Measurements from ENCODE around the gene LRRC52.
A peak's percentile ranks its signal among the peaks of the same experiment; 100 is the strongest.
"Not testable (repeated sequence)": the region's sequence is repeated elsewhere in the genome, so short reads cannot be mapped to it uniquely, and the experiment has no call there.

LRRC52 gene

DNA sequence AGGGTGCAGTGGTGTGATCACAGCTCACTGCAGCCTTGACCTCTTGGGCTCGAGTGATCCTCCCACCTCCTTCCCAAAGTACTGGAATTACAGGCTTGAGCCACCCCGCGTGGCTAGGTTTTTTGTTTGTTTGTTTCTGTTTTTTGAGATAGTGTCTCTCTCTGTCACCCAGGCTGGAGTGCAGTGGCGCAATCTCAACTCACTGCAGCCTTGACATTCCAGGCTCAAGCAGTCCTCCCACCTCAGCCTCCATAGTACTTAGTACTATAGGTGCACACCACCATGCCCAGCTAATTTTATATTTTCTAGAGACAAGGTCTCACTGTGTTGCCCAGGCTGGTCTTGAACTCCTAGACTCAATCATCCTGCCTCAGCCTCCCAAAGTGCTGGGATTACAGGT, 47.6 kb downstream of the LRRC52 start:
- DNase-seq: not testable (repeated sequence)

DNA sequence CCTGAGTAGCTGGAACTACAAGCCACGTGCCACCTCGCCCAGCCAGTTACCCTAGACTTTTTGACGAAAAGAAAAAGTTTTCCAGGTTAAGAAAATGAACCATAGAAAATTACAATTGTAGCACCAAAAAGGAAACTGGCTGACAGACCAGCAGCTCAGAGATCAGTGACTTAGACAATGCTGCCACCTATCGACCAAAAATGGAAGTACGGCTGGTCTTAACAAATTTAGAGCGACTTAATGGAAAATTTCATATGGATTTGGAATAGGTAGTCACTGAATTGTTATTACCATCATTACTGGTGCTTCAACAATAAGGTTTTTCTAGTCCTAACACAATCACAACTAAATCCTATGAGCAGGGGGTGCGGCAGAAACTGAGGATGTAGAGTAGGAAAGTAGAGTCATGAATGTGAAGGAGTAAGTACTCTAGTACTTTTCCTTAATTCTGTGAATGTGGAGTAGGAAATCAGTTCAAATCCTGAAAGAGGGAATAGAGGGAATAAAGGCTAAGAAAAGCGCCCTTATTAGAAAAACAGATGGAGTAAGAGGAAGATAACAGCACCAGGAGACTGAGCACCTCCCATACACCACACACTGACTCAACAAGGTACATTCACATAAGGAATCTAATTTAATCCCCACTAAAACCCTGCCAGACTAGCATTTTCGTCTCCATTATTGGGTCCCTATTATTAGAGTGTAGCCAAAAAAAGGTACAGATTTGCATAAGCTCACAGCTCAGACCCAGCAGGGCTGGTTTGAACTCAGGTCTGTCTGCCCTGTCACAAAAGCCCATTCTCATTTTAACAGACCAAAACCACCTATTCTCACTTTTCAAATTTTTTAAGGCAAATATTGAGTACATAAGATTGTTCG, 49.4 kb downstream of the LRRC52 start:
- DNase-seq: peak; percentile 17

DNA sequence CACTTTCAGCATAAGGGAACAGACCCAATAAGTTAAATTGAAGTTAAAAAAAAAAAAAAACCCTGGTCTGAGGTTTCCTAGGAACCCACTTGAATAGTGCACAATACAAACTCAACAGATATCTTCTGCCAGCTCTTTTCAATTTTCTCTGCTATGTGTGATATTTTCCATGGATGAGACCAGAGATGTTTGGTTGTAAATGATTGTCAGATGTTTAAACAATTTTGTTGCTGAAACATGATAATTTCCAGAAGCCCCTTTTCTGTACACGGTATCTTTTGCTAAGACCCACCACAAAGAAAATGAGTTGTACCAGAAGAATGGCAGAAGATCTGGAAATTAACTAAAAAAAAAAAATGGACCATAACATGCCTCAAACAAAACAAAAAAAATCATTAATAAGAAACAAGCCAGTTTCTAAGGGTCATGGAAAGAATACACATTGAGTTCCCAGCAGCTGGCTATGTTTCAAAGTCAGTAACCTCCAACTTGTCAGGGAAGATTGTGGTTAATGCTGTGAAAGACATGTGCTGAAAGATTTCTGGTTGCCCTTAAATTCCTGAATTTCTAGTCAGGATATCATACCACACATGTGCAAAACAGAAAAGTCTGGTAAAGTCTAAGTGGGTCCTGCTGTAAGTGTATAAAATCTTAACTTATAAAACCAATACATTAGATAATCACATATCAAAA, 51.6 kb downstream of the LRRC52 start:
- DNase-seq: no peak

DNA sequence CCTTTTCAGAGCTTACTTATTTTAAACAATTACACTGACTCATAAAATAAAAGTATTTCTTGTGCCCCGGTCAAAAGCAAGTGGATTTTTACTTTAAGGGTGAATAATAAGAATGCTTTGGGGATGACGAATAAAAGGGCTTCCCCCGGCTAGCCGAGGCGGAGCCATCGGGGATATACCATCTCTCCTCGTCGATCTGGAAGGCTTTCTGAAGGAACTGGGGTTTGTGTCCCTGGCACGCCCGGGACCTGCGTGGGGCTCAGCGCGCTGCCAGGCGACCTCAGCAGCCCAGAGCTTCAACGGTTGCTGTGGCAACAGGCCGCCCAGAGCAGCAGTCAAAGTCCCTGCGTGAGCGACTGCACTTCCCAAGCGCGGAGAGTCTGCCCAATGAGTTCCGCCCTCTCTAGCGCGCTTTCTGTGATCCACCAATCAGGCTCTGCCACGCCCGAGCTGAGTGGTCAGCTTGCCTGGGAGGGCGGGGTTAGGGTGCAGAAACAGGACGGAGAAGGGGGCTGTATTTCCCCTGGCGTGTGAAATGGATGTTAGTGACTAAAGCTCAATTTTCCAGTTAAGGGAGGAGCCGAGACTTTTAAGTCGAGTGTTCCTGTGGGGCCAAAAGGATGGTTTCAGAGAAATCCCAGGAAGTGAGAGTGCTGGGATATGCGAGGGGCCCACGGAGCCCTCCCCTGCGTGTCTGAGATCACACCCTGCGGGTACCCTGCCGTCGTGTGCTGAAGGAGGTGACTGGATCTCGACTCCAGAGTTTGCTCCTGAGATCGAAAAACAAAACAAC, 54.3 kb downstream of the LRRC52 start:
- DNase-seq: peak; percentile 86

DNA sequence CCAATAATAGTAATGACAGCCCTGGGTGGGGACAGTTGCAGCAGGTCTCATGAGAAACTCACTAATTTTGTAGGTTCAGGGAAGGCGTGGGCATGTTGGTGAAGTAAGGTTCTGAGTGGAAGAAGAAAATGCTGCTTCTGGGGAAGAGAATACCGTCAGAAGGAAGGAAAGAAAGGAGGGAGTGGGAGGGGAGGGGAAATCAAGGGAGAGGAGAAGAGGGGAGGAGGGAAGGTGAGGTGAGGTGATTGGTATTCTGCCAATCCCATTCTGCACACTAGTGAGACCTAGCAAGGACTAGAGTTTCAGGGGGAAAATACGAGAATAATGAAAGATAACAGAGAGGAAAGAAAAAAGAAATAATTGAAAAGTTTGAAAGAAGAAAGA, 54.9 kb downstream of the LRRC52 start:
- DNase-seq: no peak

DNA sequence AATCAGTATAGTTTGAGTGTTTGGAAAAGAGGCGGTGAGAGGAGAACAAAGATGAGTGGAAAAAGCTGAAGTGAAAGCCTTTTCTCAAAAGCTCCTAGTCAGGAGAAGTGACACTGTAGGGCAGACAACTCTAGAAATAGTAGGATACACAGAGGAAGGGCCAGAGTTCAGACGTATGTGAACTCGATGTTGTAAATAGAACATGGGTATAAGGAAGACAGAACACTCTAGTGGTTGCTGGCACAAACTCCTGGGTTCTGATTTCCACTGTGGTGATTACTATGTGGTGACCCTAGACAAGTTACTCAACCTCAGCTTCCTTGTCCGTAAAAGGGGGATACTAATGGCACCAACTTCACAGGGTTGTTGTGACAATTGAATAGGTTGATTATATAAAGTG, 57.0 kb downstream of the LRRC52 start:
- no peak for DNase-seq

DNA sequence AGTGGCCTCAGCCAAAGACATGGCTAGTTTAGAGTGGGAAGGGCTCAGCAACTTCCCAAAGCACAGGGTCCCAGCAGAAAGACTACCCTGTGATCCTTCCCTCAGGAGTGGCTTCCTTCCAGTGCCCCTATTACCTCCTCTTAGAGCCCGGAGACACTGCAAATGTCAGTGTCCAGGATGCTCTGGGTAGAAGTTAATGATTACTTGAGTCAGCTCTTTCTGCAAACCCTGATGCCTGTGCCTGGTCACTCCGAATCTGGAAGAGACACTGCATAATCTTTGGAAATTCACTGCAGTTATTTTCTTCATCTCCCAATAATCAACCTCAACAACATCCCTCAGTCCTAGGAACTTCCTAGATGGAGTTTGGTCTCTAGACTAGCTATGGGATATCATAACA, 60.0 kb downstream of the LRRC52 start:
- no peak for DNase-seq

DNA sequence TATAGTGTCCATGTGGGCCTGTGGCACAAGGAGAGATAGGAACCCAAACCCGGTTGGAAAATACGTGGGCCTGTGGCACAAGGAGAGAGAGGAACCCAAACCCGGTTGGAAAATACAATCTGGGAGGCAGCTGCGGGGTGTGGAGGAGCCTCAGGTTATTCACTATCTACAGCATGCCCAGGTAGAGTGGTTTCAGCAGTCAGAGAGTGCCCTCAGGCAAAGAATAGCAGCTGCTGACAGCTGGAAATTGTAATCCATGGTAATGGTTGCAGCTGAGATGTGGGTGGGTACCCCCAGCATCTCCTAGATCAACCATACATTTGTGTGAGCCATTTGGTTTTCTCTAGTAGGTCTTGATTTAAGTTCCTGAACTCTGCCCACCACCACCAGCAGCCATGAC, 61.4 kb downstream of the LRRC52 start:
- DNase-seq: no peak

DNA sequence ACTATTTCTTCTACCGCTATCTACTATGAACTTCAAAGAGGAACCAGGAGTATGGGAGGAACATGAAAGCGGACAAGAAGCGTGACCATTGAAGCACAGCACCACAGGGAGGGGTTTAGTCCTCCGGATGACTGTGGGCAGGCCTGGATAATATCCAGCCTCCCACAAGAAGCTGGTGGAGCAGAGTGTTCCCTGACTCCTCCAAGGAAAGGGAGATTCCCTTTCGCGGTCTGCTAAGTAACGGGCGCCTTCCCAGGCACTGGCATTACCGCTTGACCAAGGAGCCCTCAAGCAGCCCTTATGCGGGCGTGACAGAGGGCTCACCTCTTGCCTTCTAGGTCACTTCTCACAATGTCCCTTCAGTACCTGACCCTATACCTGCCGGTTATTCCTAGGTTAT, 62.9 kb downstream of the LRRC52 start:
- not testable (repeated sequence) for DNase-seq

DNA sequence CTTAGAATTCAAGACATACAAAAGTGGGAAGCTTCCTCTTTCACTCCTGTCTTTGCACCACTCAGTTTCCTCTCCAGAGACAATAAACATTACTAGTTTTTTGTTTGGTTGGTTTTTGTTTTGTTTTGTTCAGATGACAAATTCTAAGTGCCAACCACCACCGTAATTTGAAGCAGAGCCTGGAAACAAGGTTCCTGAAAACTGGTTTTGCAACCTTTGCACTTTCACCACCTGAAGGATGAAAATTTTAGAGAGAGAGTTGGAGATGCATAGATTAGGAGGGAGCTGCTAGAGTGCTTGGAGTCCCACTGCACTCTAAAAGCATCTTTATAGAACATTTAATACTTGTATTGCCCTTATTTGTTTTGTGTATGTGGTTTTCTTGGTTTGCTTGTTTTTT, 67.1 kb downstream of the LRRC52 start:
- DNase-seq: no peak

DNA sequence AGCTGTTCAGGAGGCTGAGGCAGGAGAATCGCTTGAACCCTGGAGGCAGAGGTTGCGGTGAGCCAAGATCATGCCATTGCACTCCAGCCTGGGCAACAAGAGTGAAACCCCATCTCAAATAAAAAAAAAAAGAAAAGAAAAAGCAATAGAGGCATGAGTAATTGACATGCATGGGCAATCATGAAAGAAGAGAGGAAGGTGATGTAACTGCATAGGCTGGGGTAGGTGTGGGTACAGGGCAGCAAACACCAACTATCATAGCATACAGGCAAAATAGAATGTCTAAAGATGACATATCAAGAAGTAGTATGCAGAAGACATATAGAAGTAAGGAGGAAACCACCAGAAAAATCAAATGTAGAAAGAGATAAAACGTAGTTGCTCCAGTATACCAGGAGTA, 68.3 kb downstream of the LRRC52 start:
- DNase-seq: no peak
